SU-DHL-6 (cell line): ENCODE results near the gene STRBP.

Experiments used
- CTCF ChIP-seq: fragments of 200-600 bp; sonication (generic); IDR thresholded peaks from one replicate; pipeline ENCODE4 v1.5.1; 2017; ENCODE audit warnings: antibody characterized with exemption, mild to moderate bottlenecking, low read length, moderate library complexity; ENCODE audit not compliant: insufficient read depth, poor library complexity, severe bottlenecking
- EZH2phosphoT487 ChIP-seq: fragments of 200-600 bp; sonication (generic), shearing (Covaris generic); conservative IDR thresholded peaks from 2 replicates; pipeline ENCODE4 v1.6.1; 2018; ENCODE audit warnings: mild to moderate bottlenecking, antibody characterized with exemption, low read length, moderate library complexity, mixed read lengths

DNA sequence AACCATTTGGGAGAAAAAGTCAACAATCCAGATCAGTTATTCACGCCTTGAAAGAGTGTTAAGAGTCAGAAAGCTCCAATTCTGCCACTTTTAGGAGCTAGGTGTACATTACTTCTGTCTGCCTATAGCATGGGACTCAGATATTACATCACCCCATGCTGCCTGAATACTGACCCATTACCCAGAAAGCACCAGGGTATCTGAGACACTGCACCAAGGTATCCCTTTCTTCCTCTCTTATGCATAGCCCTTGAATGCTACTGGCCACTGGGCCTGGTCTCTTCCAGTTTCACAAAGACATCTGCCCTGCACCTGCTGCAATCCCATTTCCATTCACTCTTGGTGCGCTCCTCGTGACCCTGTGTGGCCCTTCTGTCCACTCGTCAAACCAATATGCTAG, 2.6 kb downstream of the STRBP start:
- no peak for TF ChIP-seq CTCF
- TF ChIP-seq EZH2phosphoT487: no peak
